Esophagus muscularis mucosa (tissue), 4 donors: Measurements from ENCODE around the gene CYP2J2. TPM values are rescaled to one million over a fixed set of nuclear protein-coding genes. Genes with fewer than 3 reads are reported as not detected.
"Not testable (repeated sequence)": the region's sequence is repeated elsewhere in the genome, so short reads cannot be mapped to it uniquely, and the experiment has no call there.

Experiments used
- DNase-seq: peaks from one replicate; pipeline ENCODE4 v3.0.0-alpha.2; 2017; ENCODE audit errors: extremely low spot score
- H3K27ac ChIP-seq, 4 donors: fragments of 200-600 bp; sonication (generic); replicated peaks in 1 of 4; 1 replicate in 3 of 4; 2 replicates in 1 of 4; pipeline ENCODE4 v1.5.1; 2016 to 2019; ENCODE audit warnings: mild to moderate bottlenecking in 1 of 4
- H3K27me3 ChIP-seq, 4 donors: fragments of 200-600 bp; sonication (generic); one replicate each; pipeline versions ENCODE4 v1.5.1 to v1.6.0; 2016 to 2019
- H3K36me3 ChIP-seq, 4 donors: fragments of 200-600 bp; sonication (generic); one replicate each; pipeline ENCODE4 v1.5.1; 2016 to 2019
- H3K4me1 ChIP-seq, 4 donors: fragments of 200-600 bp; sonication (generic); one replicate each; pipeline ENCODE4 v1.5.1; 2016 to 2019
- H3K4me3 ChIP-seq, 4 donors: fragments of 200-600 bp; sonication (generic); 1 replicate in 2 of 4; 2 replicates in 2 of 4; pipeline ENCODE4 v1.5.1; 2016 to 2019; ENCODE audit warnings: mild to moderate bottlenecking in 4 of 4, moderate library complexity in 1 of 4
- H3K9me3 ChIP-seq, 4 donors: fragments of 200-600 bp; sonication (generic); 1 replicate in 3 of 4; 2 replicates in 1 of 4; pipeline ENCODE4 v1.5.1; 2016 to 2019
- CTCF ChIP-seq, 3 experiments: fragments of 200-600 bp in 2 of 3; fragments of 450-650 bp in 1 of 3; sonication (generic) in 2 of 3; IDR thresholded peaks; one replicate each; pipeline ENCODE4 v1.5.1; 2017 to 2019; ENCODE audit warnings: antibody characterized with exemption in 3 of 3, mild to moderate bottlenecking in 2 of 3, moderate library complexity in 1 of 3
- EP300 ChIP-seq: sonication (generic); formaldehyde crosslinking; IDR thresholded peaks from one replicate; pipeline ENCODE4 v1.6.1; 2017; ENCODE audit warnings: antibody characterized with exemption
- POLR2A ChIP-seq: fragments of 450-650 bp; IDR thresholded peaks from one replicate; pipeline ENCODE4 v1.6.1; 2017; ENCODE audit warnings: antibody characterized with exemption, moderate library complexity, mild to moderate bottlenecking, low read depth
- POLR2AphosphoS5 ChIP-seq, 2 donors: sonication (generic); formaldehyde crosslinking; IDR thresholded peaks; one replicate each; pipeline ENCODE4 v1.6.1; 2017; ENCODE audit warnings: antibody characterized with exemption in 2 of 2
- WGBS: methylation state at CpG from one replicate; pipeline ENCODE4 v1.1.5; 2018; 5-methylcytosine and 5-hydroxymethylcytosine counted together
- intact Hi-C: fragments of 100-400 bp; cut with DNase I; formaldehyde crosslinking; loops from one replicate; pipeline ENCODE4 v1.15.1; 2023
- total RNA-seq, 4 donors: library from RNA; depleted of rRNA; stranded (reverse); fragments of >200 nt; gene quantifications; one replicate each; pipeline versions ENCODE4 v1.1.0 to v1.2.1, GENCODE V29; 2016

The CYP2J2 gene
- total RNA-seq, 4 donors from 2014 or later, result 0.17 to 0.42 (median 0.26) TPM; not detected in 1

- H3K36me3 ChIP-seq, result no peaks in the 10 kb centered on the region
- peaks cover 0 to 3% (median 0%) of the 10 kb centered on the region in 4 donors for H3K4me1 ChIP-seq
- no peaks in the 10 kb centered on the region for H3K27me3 ChIP-seq
- WGBS, result 87% methylated on average over 5 of the region's 5 CpGs
- no peak overlapping the region for H3K4me3 ChIP-seq
- TF ChIP-seq EP300 (no peak), POLR2A (no peak), CTCF (IDR thresholded peaks at IDR 0.05) (no peak), POLR2AphosphoS5 (IDR thresholded peaks at IDR 0.05) (no peak)
- DNase-seq, result no peak
- no peak overlapping the region for H3K27ac ChIP-seq
- intact Hi-C loops, result no loop called here
- H3K9me3 ChIP-seq, result no peaks in the 10 kb centered on the region
These were observed 68.8 kb downstream of the CYP2J2 start for GRCh38 chr1:59857679-59858354.

- no peaks in the 10 kb centered on the region for H3K9me3 ChIP-seq
- H3K36me3 ChIP-seq, result no peaks in the 10 kb centered on the region
- H3K4me3 ChIP-seq, result no peak overlapping the region
- TF ChIP-seq EP300, result no peak
- no peak for TF ChIP-seq POLR2A
- H3K27me3 ChIP-seq, result no peaks in the 10 kb centered on the region
- DNase-seq, result no peak
- H3K27ac ChIP-seq, result no peak overlapping the region
- H3K4me1 ChIP-seq, result peaks cover 0 to 3% (median 0%) of the 10 kb centered on the region in 4 donors
- 83% methylated on average over 4 of the region's 4 CpGs for WGBS
- intact Hi-C loops, result no loop called here
These were observed 69.7 kb downstream of the CYP2J2 start for GRCh38 chr1:59856725-59857338.

GRCh38 chr1:59855297-59855696, 71.3 kb downstream of the CYP2J2 start:
- H3K27ac ChIP-seq, H3K4me3 ChIP-seq, DNase-seq, H3K4me1 ChIP-seq, H3K9me3 ChIP-seq, H3K27me3 ChIP-seq, intact Hi-C loops, H3K36me3 ChIP-seq: not testable (repeated sequence)
- 97% methylated on average over 1 of the region's 1 CpG for WGBS

- intact Hi-C loops, result no loop called here
- Histone ChIP-seq H3K4me1 (peaks cover 0 to 2% (median 0%) of the 10 kb centered on the region in 4 donors), H3K4me3 (no peak overlapping the region), H3K9me3 (no peaks in the 10 kb centered on the region), H3K27ac (no peak overlapping the region), H3K36me3 (no peaks in the 10 kb centered on the region), H3K27me3 (no peaks in the 10 kb centered on the region)
- no peak for TF ChIP-seq POLR2A
- TF ChIP-seq POLR2AphosphoS5 (IDR thresholded peaks at IDR 0.05), result no peak
- no peak for TF ChIP-seq EP300
- no peak for TF ChIP-seq CTCF (IDR thresholded peaks at IDR 0.05)
- 74% methylated on average over 1 of the region's 1 CpG for WGBS
- DNase-seq, result no peak
These were observed 74.5 kb downstream of the CYP2J2 start for GRCh38 chr1:59852117-59852516.

GRCh38 chr1:59846895-59847282, 79.7 kb downstream of the CYP2J2 start:
- DNase-seq, result no peak
- intact Hi-C loops, result no loop called here
- Histone ChIP-seq H3K27ac (no peak overlapping the region), H3K4me1 (no peaks in the 10 kb centered on the region), H3K27me3 (no peaks in the 10 kb centered on the region), H3K4me3 (no peak overlapping the region), H3K36me3 (no peaks in the 10 kb centered on the region), H3K9me3 (no peaks in the 10 kb centered on the region)
- TF ChIP-seq POLR2A (no peak), POLR2AphosphoS5 (IDR thresholded peaks at IDR 0.05) (no peak), CTCF (IDR thresholded peaks at IDR 0.05) (no peak), EP300 (no peak)
- WGBS, result 95% methylated on average over 2 of the region's 2 CpGs
